Testis (tissue), 2 donors: ENCODE measurements around the gene NOSIP.

Experiments
- POLR2A ChIP-seq: fragments of 450-650 bp; IDR thresholded peaks from one replicate; pipeline ENCODE4 v1.6.1; 2017; ENCODE audit warnings: antibody characterized with exemption, mild to moderate bottlenecking, moderate library complexity
- TF ChIP-seq, protein P1 (sequence below), 3 experiments: fragments of 450-650 bp in 2 of 3; fragments of 200-600 bp in 1 of 3; sonication (generic) in 1 of 3; IDR thresholded peaks; one replicate each; pipeline ENCODE4 v1.5.1; 2016 to 2019; ENCODE audit warnings: antibody characterized with exemption in 3 of 3, mild to moderate bottlenecking in 2 of 3, moderate library complexity in 1 of 3

- TF ChIP-seq, protein P1, sequence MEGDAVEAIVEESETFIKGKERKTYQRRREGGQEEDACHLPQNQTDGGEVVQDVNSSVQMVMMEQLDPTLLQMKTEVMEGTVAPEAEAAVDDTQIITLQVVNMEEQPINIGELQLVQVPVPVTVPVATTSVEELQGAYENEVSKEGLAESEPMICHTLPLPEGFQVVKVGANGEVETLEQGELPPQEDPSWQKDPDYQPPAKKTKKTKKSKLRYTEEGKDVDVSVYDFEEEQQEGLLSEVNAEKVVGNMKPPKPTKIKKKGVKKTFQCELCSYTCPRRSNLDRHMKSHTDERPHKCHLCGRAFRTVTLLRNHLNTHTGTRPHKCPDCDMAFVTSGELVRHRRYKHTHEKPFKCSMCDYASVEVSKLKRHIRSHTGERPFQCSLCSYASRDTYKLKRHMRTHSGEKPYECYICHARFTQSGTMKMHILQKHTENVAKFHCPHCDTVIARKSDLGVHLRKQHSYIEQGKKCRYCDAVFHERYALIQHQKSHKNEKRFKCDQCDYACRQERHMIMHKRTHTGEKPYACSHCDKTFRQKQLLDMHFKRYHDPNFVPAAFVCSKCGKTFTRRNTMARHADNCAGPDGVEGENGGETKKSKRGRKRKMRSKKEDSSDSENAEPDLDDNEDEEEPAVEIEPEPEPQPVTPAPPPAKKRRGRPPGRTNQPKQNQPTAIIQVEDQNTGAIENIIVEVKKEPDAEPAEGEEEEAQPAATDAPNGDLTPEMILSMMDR (IDR thresholded peaks at IDR 0.05): no peak
- TF ChIP-seq POLR2A: no peak
These were observed 1.2 kb downstream of the NOSIP start for GRCh38 chr19:49579193-49579592.
